GM12891 (cell line): ENCODE measurements around the gene DNAJA3.
A peak's percentile ranks its signal among the peaks of the same experiment; 100 is the strongest.

Experiments
- POLR2A ChIP-seq: IDR thresholded peaks from 2 replicates; pipeline ENCODE4 v1.6.1; 2011; ENCODE audit warnings: low read depth, low read length, control low read depth
- POLR2AphosphoS5 ChIP-seq: IDR thresholded peaks from 2 replicates; pipeline ENCODE4 v1.6.1; 2011; ENCODE audit warnings: low read depth, low read length, control low read depth

- TF ChIP-seq POLR2AphosphoS5, result peak; percentile 84
- TF ChIP-seq POLR2A, result peak; percentile 74
Observed at GRCh38 chr16:4474192-4474961, 48.7 kb downstream of the DNAJA3 start, which contains the start of gene NMRAL1.
